Type B pancreatic cell (in vitro differentiated cells): ENCODE results near the gene ATP11C. TPM values are rescaled to one million over a fixed set of nuclear protein-coding genes. Genes with fewer than 3 reads are reported as not detected.

Source experiments
- DNase-seq: peaks from one replicate; pipeline ENCODE4 v3.0.0; 2021; ENCODE audit warnings: mixed read lengths; ENCODE audit not compliant: unreplicated experiment; ENCODE audit errors: extremely low spot score
- H3K27ac Mint-ChIP-seq: 2 replicates; pipeline ENCODE4 v1.8.0; 2021; ENCODE audit warnings: mild to moderate bottlenecking, mixed read lengths
- H3K27me3 Mint-ChIP-seq: 2 replicates; pipeline ENCODE4 v1.8.0; 2021; ENCODE audit warnings: mixed read lengths
- H3K36me3 Mint-ChIP-seq: 2 replicates; pipeline ENCODE4 v1.8.0; 2021; ENCODE audit warnings: mixed read lengths
- H3K4me1 Mint-ChIP-seq: one replicate; pipeline ENCODE4 v1.8.0; 2021; ENCODE audit warnings: mixed read lengths; ENCODE audit not compliant: unreplicated experiment
- H3K4me3 Mint-ChIP-seq: 2 replicates; pipeline ENCODE4 v1.8.0; 2021; ENCODE audit warnings: mild to moderate bottlenecking, mixed read lengths
- H3K9me3 Mint-ChIP-seq: 2 replicates; pipeline ENCODE4 v1.8.0; 2021; ENCODE audit warnings: mixed read lengths
- CTCF ChIP-seq: fragments of 200-600 bp; sonication (generic); conservative IDR thresholded peaks from 2 replicates; pipeline ENCODE4 v1.5.0; 2021; ENCODE audit warnings: antibody characterized with exemption, mild to moderate bottlenecking
- total RNA-seq: library from RNA; stranded (reverse); gene quantifications from 2 replicates; pipeline ENCODE4 v1.2.1, GENCODE V29; 2021; ENCODE audit warnings: low replicate concordance

ATP11C gene
- total RNA-seq, 1 donor from 2014 or later: 18.9 TPM

- Mint-ChIP-seq H3K27me3 (no peaks in the 10 kb centered on the region), H3K4me1 (no peaks in the 10 kb centered on the region), H3K4me3 (no peak overlapping the region), H3K9me3 (no peaks in the 10 kb centered on the region), H3K27ac (no peak overlapping the region), H3K36me3 (no peaks in the 10 kb centered on the region)
- no peak for TF ChIP-seq CTCF
- DNase-seq: no peak
These were observed 207.1 kb downstream of the ATP11C start for GRCh38 chrX:139725720-139726119.

- H3K9me3 Mint-ChIP-seq: peaks cover 6% of the 10 kb centered on the region
- no peak overlapping the region for H3K27ac Mint-ChIP-seq
- no peak for DNase-seq
- H3K36me3 Mint-ChIP-seq: no peaks in the 10 kb centered on the region
- H3K4me3 Mint-ChIP-seq: no peak overlapping the region
- peaks cover 6% of the 10 kb centered on the region for H3K4me1 Mint-ChIP-seq
- no peaks in the 10 kb centered on the region for H3K27me3 Mint-ChIP-seq
- TF ChIP-seq CTCF: no peak
These were observed 208.2 kb downstream of the ATP11C start for GRCh38 chrX:139724626-139725025.

- H3K27ac Mint-ChIP-seq: no peak overlapping the region
- peaks cover 8% of the 10 kb centered on the region for H3K9me3 Mint-ChIP-seq
- DNase-seq: no peak
- no peaks in the 10 kb centered on the region for H3K36me3 Mint-ChIP-seq
- TF ChIP-seq CTCF: no peak
- no peak overlapping the region for H3K4me3 Mint-ChIP-seq
- H3K27me3 Mint-ChIP-seq: no peaks in the 10 kb centered on the region
- peaks cover 6% of the 10 kb centered on the region for H3K4me1 Mint-ChIP-seq
These were observed 211.9 kb downstream of the ATP11C start for GRCh38 chrX:139720979-139721378.

GRCh38 chrX:139720136-139720535, 212.7 kb downstream of the ATP11C start:
- H3K27ac Mint-ChIP-seq: no peak overlapping the region
- no peak for TF ChIP-seq CTCF
- no peak for DNase-seq

GRCh38 chrX:139708067-139708466, 224.8 kb downstream of the ATP11C start, which contains the start of gene MCF2:
MCF2 (minus strand) TSS chrX:139708167; CDS start chrX:139651744, 56,423 bp downstream.
- Mint-ChIP-seq H3K4me3 (no peak within 1 kb of the TSS), H3K27ac (no peak within 1 kb of the TSS), H3K9me3 (peaks cover 6% of the 10 kb centered on the region), H3K36me3 (no peaks in the 10 kb centered on the region), H3K4me1 (no peaks in the 10 kb centered on the region), H3K27me3 (no peaks in the 10 kb centered on the region)
- TF ChIP-seq CTCF: no peak
- no peak for DNase-seq

More at GRCh38 chrX:139720136-139720535, 212.7 kb downstream of the ATP11C start:
- Mint-ChIP-seq H3K9me3 (peaks cover 8% of the 10 kb centered on the region), H3K27me3 (no peaks in the 10 kb centered on the region), H3K4me3 (no peak overlapping the region), H3K36me3 (no peaks in the 10 kb centered on the region), H3K4me1 (peaks cover 6% of the 10 kb centered on the region)

- H3K4me3 Mint-ChIP-seq: no peak overlapping the region
- no peak overlapping the region for H3K27ac Mint-ChIP-seq
- no peak for DNase-seq
- H3K36me3 Mint-ChIP-seq: no peaks in the 10 kb centered on the region
- peaks cover 7% of the 10 kb centered on the region for H3K27me3 Mint-ChIP-seq
- H3K9me3 Mint-ChIP-seq: peaks cover 6% of the 10 kb centered on the region
- TF ChIP-seq CTCF: no peak
- no peaks in the 10 kb centered on the region for H3K4me1 Mint-ChIP-seq
These were observed 230.2 kb downstream of the ATP11C start for GRCh38 chrX:139702658-139703057.
